ENCODE measurements around the gene SPX.

SPX gene

GRCh38 chr12:21580748-21581516, 54.8 kb downstream of the SPX start:
- H3K27ac ChIP-seq: no peak overlapping the region
- peaks cover 0 to 17% (median 0%) of the 10 kb centered on the region in 10 experiments; a peak in 7 of 20 replicates for H3K4me1 ChIP-seq
- H3K27me3 ChIP-seq: no peaks in the 10 kb centered on the region
- no peak overlapping the region for H3K9ac ChIP-seq
- H3K36me3 ChIP-seq: no peaks in the 10 kb centered on the region
- H3K4me2 ChIP-seq: peak overlapping the region in 5 of 11 experiments; percentile 3 to 47 (median 34); a peak in 6 of 22 replicates
- no peak overlapping the region for H3K4me3 ChIP-seq
- no peaks in the 10 kb centered on the region; a peak in 1 of 22 replicates for H3K9me3 ChIP-seq (replicated peaks in 1 of 11)
- H4K20me1 ChIP-seq: no peaks in the 10 kb centered on the region
- no peak for TF ChIP-seq Cebpa-rat (IDR thresholded peaks at IDR 0.05)

Measured in BLaER1 treated with 17β-estradiol and CSF1 and Interleukin-3, amounts not matched to agents 10 nM and 100 nM (cell line).